ENCODE results near the gene RBM42. TPM values are rescaled to one million over a fixed set of nuclear protein-coding genes. Genes with fewer than 3 reads are reported as not detected.

Gene RBM42
- total RNA-seq, 1 donor from 2014 or later: 69.0 TPM

DNA sequence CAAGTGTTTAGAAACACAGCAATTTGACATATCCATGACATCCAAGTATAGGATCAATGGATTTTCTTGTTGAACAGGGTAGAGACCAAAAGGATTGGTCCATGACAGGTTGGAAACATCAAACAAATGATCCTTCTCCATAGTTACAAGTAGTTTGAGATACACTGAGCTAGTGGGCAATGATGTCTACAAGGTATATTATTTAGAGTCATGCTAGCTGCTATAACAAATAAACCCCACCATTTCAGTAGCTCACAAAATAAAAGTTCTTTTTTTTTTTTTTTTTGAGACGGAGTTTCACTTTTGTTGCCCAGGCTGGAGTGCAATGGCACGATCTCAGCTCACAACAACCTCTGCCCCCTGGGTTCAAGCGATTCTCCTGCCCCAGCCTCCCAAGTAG is 21.2 kb upstream of the RBM42 start:
- Histone ChIP-seq H3K27me3 (no peaks in the 10 kb centered on the region), H3K4me1 (peaks cover 0 to 4% of the 10 kb centered on the region in 2 donors), H3K27ac (no peak overlapping the region), H3K4me3 (no peak overlapping the region), H3K9me3 (no peaks in the 10 kb centered on the region), H3K36me3 (no peaks in the 10 kb centered on the region)
- no peak for DNase-seq (ENCODE audit: low spot score in 2 of 2)
- intact Hi-C loops (cut with DNase I): no loop called here
- TF ChIP-seq, protein P1, sequence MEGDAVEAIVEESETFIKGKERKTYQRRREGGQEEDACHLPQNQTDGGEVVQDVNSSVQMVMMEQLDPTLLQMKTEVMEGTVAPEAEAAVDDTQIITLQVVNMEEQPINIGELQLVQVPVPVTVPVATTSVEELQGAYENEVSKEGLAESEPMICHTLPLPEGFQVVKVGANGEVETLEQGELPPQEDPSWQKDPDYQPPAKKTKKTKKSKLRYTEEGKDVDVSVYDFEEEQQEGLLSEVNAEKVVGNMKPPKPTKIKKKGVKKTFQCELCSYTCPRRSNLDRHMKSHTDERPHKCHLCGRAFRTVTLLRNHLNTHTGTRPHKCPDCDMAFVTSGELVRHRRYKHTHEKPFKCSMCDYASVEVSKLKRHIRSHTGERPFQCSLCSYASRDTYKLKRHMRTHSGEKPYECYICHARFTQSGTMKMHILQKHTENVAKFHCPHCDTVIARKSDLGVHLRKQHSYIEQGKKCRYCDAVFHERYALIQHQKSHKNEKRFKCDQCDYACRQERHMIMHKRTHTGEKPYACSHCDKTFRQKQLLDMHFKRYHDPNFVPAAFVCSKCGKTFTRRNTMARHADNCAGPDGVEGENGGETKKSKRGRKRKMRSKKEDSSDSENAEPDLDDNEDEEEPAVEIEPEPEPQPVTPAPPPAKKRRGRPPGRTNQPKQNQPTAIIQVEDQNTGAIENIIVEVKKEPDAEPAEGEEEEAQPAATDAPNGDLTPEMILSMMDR (IDR thresholded peaks at IDR 0.05): no peak

DNA sequence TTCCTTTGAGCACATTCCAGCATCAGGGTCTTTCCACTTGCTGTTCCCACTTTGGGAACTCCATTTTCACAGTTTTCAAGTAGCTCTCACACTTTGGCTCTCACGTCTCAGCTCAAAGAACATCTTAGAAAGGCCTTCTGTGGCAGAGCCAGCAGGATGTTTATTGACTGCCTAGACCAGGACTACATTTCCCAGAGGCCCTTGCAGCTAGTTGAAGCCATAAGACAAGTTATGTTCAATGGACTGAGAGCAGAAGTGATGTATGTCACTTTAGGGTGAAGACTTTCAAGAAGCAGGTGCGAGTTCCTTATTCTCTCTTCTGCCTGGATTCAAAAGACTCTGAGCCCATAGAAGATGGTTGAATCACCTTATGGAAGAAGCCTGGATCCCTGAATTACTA is 20.6 kb upstream of the RBM42 start:
- Histone ChIP-seq H3K9me3 (no peaks in the 10 kb centered on the region), H3K36me3 (no peaks in the 10 kb centered on the region), H3K27me3 (no peaks in the 10 kb centered on the region), H3K4me1 (peaks cover 0 to 8% of the 10 kb centered on the region in 2 donors), H3K27ac (no peak overlapping the region), H3K4me3 (no peak overlapping the region)
- no peak for DNase-seq (ENCODE audit: low spot score in 2 of 2)
- intact Hi-C loops (cut with DNase I): no loop called here
- TF ChIP-seq, protein P1 (IDR thresholded peaks at IDR 0.05): no peak

GRCh38 chr19:35609851-35610353 is 18.9 kb upstream of the RBM42 start:
- intact Hi-C loops (cut with DNase I): loop anchor here (10.0 kb wide), 1 partner anchor 485 kb away; no protein-coding TSS in a partner anchor
- H3K4me3 ChIP-seq: no peak overlapping the region
- peaks cover 0 to 8% of the 10 kb centered on the region in 2 donors for H3K4me1 ChIP-seq
- TF ChIP-seq, protein P1 (IDR thresholded peaks at IDR 0.05): no peak
- H3K27me3 ChIP-seq: no peaks in the 10 kb centered on the region
- H3K27ac ChIP-seq: no peak overlapping the region
- no peaks in the 10 kb centered on the region for H3K9me3 ChIP-seq
- no peak for DNase-seq (ENCODE audit: low spot score in 2 of 2)
- H3K36me3 ChIP-seq: no peaks in the 10 kb centered on the region

DNA sequence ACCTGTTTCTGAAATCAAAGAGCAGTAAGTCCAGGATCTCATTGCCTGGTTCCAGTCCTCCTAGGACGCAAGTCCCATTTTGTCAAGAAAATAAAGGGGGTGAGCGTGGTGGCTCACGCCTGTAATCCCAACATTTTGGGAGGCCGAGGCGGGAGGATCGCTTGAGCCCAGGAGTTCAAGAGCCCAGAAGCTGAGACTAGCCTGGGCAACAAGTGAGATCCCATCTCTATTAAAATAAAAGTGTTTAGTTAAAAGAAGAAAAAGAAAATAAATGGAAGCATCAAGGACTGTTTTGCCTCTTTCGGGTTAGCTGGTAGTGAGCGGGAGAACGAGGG is 16.6 kb upstream of the RBM42 start:
- Histone ChIP-seq H3K27ac (peak overlapping the region in 1 of 2 donors; percentile 76), H3K36me3 (peaks cover 0 to 4% of the 10 kb centered on the region in 2 donors), H3K27me3 (no peaks in the 10 kb centered on the region), H3K4me1 (peaks cover 0 to 8% of the 10 kb centered on the region in 2 donors), H3K9me3 (no peaks in the 10 kb centered on the region), H3K4me3 (peak overlapping the region; percentile 70 to 81)
- DNase-seq (ENCODE audit: low spot score in 2 of 2): no peak
- intact Hi-C loops (cut with DNase I): loop anchor here (1.0 to 10.0 kb wide), 5 partner anchors 16 to 487 kb away; partner anchors contain the start of gene TMEM147
- TF ChIP-seq, protein P1 (IDR thresholded peaks at IDR 0.05): no peak

DNA sequence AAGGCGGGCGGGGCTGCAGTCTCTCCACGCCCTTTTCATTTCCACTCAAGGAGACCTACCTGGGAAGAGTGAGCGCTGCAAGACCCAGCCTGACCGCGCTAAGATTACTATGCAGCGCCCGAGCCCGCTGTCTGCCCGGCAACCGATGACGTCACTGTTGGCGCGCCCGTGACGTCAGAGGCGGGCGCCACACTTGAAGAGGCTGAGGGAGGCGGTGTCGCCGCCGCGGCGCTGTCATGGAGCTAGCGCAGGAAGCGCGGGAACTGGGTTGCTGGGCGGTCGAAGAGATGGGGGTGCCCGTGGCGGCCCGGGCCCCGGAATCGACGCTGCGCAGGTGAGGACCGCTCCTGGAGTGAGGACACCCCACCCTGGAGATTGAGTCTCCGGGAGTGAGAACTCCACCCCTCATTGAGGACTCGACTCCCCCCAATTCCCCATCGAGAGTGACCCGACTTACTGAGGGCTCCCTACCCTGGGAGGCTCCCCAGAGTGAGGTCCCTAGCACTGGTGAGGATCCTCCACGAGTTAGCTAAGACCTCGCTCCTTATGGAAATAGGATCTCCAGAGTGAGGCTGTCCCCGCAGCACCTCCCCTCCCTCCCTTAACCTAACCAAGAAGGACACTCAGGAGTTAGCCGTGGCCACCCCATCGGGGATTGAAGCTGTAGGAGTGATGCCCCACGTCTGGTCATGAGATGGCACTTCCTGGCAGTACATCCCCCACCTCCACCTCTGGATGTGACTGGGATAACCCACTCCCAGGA is 16.1 kb upstream of the RBM42 start, which contains the start of gene HAUS5:
Gene HAUS5 (plus strand): TSS at position 177 of the 763 bp plus-strand sequence. CDS start 60 bp downstream, at position 237.
- H3K27ac ChIP-seq: peak within 1 kb of the TSS; percentile 64 to 76
- no peaks in the 10 kb centered on the region for H3K27me3 ChIP-seq
- intact Hi-C loops (cut with DNase I): loop anchor here (1.0 to 10.0 kb wide), 5 partner anchors 16 to 488 kb away; partner anchors contain the start of gene TMEM147
- no peaks in the 10 kb centered on the region for H3K9me3 ChIP-seq
- peaks cover 0 to 8% of the 10 kb centered on the region in 2 donors for H3K4me1 ChIP-seq
- TF ChIP-seq, protein P1 (IDR thresholded peaks at IDR 0.05): peak in 1 of 3 experiments; percentile 8
- H3K36me3 ChIP-seq: peaks cover 0 to 5% of the 10 kb centered on the region in 2 donors
- peak; percentile 82 to 98 for DNase-seq (ENCODE audit: low spot score in 2 of 2)
- H3K4me3 ChIP-seq: peak within 1 kb of the TSS; percentile 70 to 81
